ENCODE data around the gene KLHL30.
"Not testable (repeated sequence)": the region's sequence is repeated elsewhere in the genome, so short reads cannot be mapped to it uniquely, and the experiment has no call there.

KLHL30 gene

GRCh38 chr2:238108423-238109183 lies 29.9 kb upstream of the KLHL30 start:
- peak; percentile 78 for ATAC-seq
- H3K4me3 Mint-ChIP-seq, result peak overlapping the region; percentile 89
- H3K36me3 Mint-ChIP-seq, result peaks cover 15% of the 10 kb centered on the region
- H3K27me3 Mint-ChIP-seq, result no peaks in the 10 kb centered on the region
- H3K4me1 Mint-ChIP-seq, result peaks cover 58% of the 10 kb centered on the region
- peak overlapping the region; percentile 90 for H3K27ac Mint-ChIP-seq
- H3K9me3 Mint-ChIP-seq, result peaks cover 7% of the 10 kb centered on the region

GRCh38 chr2:238113611-238114010 lies 24.9 kb upstream of the KLHL30 start:
- Mint-ChIP-seq H3K4me3 (no peak overlapping the region), H3K36me3 (peaks cover 31% of the 10 kb centered on the region), H3K27me3 (no peaks in the 10 kb centered on the region), H3K4me1 (peaks cover 18% of the 10 kb centered on the region), H3K27ac (no peak overlapping the region), H3K9me3 (peaks cover 9% of the 10 kb centered on the region)
- no peak for ATAC-seq

- H3K36me3 Mint-ChIP-seq, result peaks cover 31% of the 10 kb centered on the region
- no peak for ATAC-seq
- H3K9me3 Mint-ChIP-seq, result peaks cover 13% of the 10 kb centered on the region
- H3K27me3 Mint-ChIP-seq, result no peaks in the 10 kb centered on the region
- H3K4me1 Mint-ChIP-seq, result peaks cover 14% of the 10 kb centered on the region
- H3K4me3 Mint-ChIP-seq, result no peak overlapping the region
- no peak overlapping the region for H3K27ac Mint-ChIP-seq
Measured at GRCh38 chr2:238114331-238114841, 24.1 kb upstream of the KLHL30 start.

DNA sequence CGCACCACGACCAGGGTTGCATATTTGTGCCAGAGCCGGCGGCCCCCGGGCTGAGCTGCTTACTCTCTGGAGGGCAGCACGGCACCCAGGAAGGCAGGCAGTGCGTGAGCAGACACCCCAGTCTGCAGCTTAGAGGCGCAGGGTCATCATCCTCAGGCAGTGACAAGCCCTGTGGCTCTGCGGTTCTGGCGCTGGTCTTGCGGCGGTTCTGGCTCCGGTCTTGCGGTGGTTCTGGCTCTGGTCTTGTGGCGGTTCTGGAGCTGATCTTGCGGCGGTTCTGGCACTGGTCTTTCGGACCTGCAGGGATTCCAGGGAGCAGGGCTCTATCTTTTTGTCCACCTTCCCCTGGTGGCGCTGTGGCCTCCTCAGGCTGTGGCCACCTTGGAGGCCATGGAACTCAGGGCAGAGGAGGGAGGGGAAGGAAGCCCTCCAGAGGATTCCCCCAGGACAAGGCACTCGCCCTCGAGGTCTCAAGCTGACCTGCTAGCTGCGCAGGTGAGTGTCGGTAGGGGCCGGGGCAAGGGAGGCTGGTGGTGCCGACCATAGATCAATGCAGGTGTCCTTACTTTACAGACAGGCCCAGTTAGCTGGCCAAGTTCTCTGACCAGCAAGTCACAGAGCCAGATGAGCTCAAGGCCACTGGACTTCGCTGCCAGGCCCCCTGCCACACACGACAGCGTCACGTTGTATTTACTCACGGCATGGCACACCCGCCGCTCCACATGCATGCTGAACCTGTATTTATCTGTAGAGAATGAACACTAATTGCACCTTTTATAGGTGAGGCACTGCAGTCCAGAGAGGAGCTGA lies 23.4 kb upstream of the KLHL30 start:
- peaks cover 13% of the 10 kb centered on the region for H3K9me3 Mint-ChIP-seq
- H3K27ac Mint-ChIP-seq, result no peak overlapping the region
- H3K4me3 Mint-ChIP-seq, result no peak overlapping the region
- H3K36me3 Mint-ChIP-seq, result peaks cover 31% of the 10 kb centered on the region
- H3K27me3 Mint-ChIP-seq, result no peaks in the 10 kb centered on the region
- peaks cover 17% of the 10 kb centered on the region for H3K4me1 Mint-ChIP-seq
- ATAC-seq, result no peak

DNA sequence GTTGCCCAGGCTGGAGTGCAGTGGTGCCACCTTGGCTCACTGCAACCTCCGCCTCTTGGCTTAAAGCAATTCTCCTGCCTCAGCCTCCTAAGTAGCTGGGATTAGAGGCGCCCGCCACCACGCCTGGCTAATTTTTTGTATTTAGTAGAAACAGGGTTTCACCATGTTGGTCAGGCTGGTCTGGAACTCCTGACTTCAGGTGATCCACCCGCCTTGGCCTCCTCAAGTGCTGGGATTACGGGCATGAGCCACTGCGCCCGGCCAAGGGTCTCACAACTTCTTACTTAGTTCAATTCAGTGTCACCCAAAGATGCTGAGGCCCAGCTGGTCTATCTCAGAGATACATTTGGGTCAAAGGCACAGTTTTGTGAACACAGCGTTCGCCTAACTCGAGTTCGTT lies 22.8 kb upstream of the KLHL30 start:
- H3K4me3 Mint-ChIP-seq, ATAC-seq, H3K27ac Mint-ChIP-seq, H3K27me3 Mint-ChIP-seq: not testable (repeated sequence)
- Mint-ChIP-seq H3K9me3 (peaks cover 13% of the 10 kb centered on the region), H3K36me3 (peaks cover 31% of the 10 kb centered on the region), H3K4me1 (peaks cover 23% of the 10 kb centered on the region)

GRCh38 chr2:238116298-238117198 lies 21.9 kb upstream of the KLHL30 start:
- ATAC-seq, result no peak
- no peaks in the 10 kb centered on the region for H3K27me3 Mint-ChIP-seq
- H3K27ac Mint-ChIP-seq, result no peak overlapping the region
- peaks cover 13% of the 10 kb centered on the region for H3K9me3 Mint-ChIP-seq
- no peak overlapping the region for H3K4me3 Mint-ChIP-seq
- peaks cover 23% of the 10 kb centered on the region for H3K4me1 Mint-ChIP-seq
- peaks cover 26% of the 10 kb centered on the region for H3K36me3 Mint-ChIP-seq

GRCh38 chr2:238117199-238118154 lies 21.0 kb upstream of the KLHL30 start:
- peak overlapping the region; percentile 61 for H3K27ac Mint-ChIP-seq
- peaks cover 23% of the 10 kb centered on the region for H3K4me1 Mint-ChIP-seq
- peaks cover 10% of the 10 kb centered on the region for H3K9me3 Mint-ChIP-seq
- no peak overlapping the region for H3K4me3 Mint-ChIP-seq
- no peak for ATAC-seq
- H3K36me3 Mint-ChIP-seq, result peaks cover 24% of the 10 kb centered on the region
- H3K27me3 Mint-ChIP-seq, result no peaks in the 10 kb centered on the region

DNA sequence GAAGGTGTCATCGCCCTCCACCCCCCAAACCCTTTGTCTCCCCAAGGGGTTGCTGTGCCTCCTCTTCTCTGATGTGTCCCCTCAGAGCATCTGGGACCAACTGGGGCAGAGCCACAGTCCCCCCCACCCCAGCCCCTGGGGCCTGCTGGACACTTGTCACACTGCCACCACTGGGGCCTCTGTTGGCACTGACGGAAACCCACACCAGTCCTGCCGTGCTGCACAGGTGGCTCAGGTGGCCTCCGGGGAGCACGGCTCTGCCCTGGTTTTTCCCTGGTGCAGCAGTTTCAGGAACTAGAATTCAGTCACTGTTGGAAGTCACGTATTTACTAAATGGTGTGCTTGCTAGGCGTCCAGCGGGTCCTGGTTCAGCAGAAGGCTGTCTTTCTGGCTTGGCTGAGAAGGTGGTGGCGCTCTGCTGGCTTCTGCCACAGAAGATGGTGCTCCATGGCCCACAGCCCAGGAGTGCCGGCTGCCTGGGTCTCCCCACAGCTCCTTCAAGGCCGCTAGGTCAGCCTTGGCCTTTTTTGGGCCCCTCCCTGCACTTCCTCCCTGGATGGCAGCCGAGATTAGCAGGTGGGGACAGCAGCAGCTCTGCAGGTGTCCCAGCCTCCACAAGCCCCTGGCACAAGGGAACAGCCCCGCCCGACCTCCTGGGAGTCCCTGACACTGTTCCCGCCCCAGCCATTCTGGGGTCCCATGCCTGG lies 18.6 kb upstream of the KLHL30 start:
- peak; percentile 74 for ATAC-seq
- Mint-ChIP-seq H3K4me1 (peaks cover 23% of the 10 kb centered on the region), H3K27me3 (no peaks in the 10 kb centered on the region), H3K27ac (peak overlapping the region; percentile 65), H3K36me3 (peaks cover 8% of the 10 kb centered on the region), H3K4me3 (no peak overlapping the region), H3K9me3 (peaks cover 6% of the 10 kb centered on the region)

DNA sequence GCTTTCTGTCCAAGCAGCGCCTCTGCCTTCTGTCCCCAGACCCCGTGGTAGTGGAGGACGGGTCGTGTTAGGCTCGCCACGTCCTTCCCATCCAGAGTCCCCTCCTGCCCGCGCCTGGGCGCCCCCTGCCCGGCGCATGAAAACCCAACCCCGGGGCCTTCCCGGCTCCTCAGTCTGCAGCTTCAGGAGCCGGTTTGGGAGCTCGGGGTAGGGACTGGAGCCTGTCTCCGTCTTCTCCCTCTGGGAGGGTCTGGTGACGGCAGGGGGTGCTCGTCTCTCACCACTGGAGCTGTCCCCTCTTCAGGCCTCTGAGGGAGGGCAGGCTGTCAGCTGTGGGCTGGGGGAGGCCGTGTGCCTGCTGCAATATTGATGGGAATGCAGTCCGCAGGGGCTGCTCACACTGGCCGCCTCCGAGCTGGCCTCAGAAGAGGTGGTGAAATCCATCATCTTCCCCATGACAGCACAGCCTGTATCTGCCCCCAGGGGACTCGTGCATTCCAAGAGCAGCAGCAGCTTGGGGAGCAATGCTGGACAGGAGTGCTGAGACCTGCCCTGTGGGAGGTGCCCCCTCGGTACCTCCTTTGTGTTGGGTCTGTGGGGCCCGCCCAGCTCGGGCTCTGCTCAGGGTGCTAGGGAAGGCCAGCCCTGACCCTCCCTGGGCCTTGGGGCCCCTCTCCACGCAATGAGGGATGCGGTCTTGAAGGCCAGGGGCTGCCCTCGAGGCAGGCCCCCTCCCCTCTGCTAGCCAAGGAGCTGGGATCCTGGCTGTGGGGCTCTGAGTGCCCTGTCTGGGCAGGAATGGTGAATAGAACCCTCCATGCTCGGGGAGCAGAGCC lies 17.8 kb upstream of the KLHL30 start:
- Mint-ChIP-seq H3K4me1 (peaks cover 23% of the 10 kb centered on the region), H3K9me3 (peaks cover 6% of the 10 kb centered on the region), H3K27me3 (no peaks in the 10 kb centered on the region), H3K27ac (peak overlapping the region; percentile 65), H3K36me3 (peaks cover 8% of the 10 kb centered on the region), H3K4me3 (no peak overlapping the region)
- no peak for ATAC-seq

GRCh38 chr2:238121511-238122286 lies 16.8 kb upstream of the KLHL30 start:
- Mint-ChIP-seq H3K27ac (no peak overlapping the region), H3K27me3 (no peaks in the 10 kb centered on the region), H3K4me3 (no peak overlapping the region), H3K4me1 (peaks cover 23% of the 10 kb centered on the region), H3K36me3 (peaks cover 8% of the 10 kb centered on the region), H3K9me3 (peaks cover 6% of the 10 kb centered on the region)
- ATAC-seq, result no peak

GRCh38 chr2:238122287-238123217 lies 15.9 kb upstream of the KLHL30 start:
- peaks cover 5% of the 10 kb centered on the region for H3K9me3 Mint-ChIP-seq

More at GRCh38 chr2:238122287-238123217, 15.9 kb upstream of the KLHL30 start:
- Mint-ChIP-seq H3K27ac (no peak overlapping the region), H3K4me1 (peaks cover 20% of the 10 kb centered on the region), H3K27me3 (no peaks in the 10 kb centered on the region), H3K4me3 (no peak overlapping the region), H3K36me3 (peaks cover 5% of the 10 kb centered on the region)
- ATAC-seq, result no peak
